Measurements from ENCODE around the gene FMO2. TPM values are rescaled to one million over a fixed set of nuclear protein-coding genes. Genes with fewer than 3 reads are reported as not detected.

FMO2 gene
- total and polyA plus RNA-seq, 8 donors = 13.7 to 63.4 (median 26.2) TPM

DNA sequence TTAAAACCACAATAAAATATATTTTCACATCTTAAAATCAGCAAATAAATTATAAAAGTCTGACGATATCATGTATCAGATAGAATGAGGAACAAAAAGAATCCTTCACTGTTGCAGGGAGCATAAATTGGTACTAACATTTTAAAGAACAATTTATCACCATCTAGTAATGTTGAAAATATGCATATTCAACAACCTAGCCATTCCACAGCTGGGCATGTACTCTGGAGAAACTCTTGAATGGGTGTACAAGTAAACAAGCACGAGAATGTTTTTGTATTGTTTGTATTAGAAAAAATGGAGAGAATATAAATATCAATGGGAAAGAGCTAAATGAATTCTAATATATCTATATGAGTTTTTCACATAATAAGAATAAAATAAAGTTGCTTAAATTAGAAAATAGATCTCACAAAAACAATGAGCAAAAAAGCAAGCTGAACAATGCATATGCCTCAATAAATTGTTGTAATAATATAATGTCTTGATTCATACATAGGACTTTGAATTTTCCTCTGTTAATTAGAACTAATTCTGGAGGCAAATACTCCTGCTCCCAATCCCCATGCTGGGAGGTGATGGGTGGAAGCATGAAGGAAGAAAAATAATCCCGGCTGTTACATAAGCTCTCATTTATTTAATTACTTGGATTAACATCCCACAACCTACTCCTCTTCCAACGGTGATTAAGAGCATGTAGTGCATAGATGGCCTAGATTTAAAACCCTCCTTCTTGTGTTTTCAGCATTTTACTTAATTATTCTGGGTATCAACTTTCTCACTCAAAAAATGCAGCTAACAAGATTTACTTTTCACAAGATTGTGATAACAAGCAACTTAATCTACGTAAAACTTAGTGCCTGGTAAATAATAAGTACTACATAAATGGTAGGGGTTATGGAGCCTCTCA lies 5.5 kb upstream of the FMO2 start:
- no peaks in the 10 kb centered on the region for H3K9me3 ChIP-seq
- ATAC-seq (peak; percentile 29), DNase-seq (no peak)
- no peaks in the 10 kb centered on the region for H3K4me1 ChIP-seq
- H3K27ac ChIP-seq = no peak overlapping the region
- H3K27me3 ChIP-seq = no peaks in the 10 kb centered on the region
- intact Hi-C loops (cut with DNase I) = no loop called here
- H3K36me3 ChIP-seq = no peaks in the 10 kb centered on the region
- no peak overlapping the region for H3K4me3 ChIP-seq
- TF ChIP-seq, protein P1, sequence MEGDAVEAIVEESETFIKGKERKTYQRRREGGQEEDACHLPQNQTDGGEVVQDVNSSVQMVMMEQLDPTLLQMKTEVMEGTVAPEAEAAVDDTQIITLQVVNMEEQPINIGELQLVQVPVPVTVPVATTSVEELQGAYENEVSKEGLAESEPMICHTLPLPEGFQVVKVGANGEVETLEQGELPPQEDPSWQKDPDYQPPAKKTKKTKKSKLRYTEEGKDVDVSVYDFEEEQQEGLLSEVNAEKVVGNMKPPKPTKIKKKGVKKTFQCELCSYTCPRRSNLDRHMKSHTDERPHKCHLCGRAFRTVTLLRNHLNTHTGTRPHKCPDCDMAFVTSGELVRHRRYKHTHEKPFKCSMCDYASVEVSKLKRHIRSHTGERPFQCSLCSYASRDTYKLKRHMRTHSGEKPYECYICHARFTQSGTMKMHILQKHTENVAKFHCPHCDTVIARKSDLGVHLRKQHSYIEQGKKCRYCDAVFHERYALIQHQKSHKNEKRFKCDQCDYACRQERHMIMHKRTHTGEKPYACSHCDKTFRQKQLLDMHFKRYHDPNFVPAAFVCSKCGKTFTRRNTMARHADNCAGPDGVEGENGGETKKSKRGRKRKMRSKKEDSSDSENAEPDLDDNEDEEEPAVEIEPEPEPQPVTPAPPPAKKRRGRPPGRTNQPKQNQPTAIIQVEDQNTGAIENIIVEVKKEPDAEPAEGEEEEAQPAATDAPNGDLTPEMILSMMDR (IDR thresholded peaks at IDR 0.05) = no peak

GRCh38 chr1:171180670-171181069 lies 4.4 kb upstream of the FMO2 start:
- DNase-seq (no peak), ATAC-seq (no peak)
- H3K36me3 ChIP-seq = no peaks in the 10 kb centered on the region
- H3K27ac ChIP-seq = no peak overlapping the region
- H3K27me3 ChIP-seq = no peaks in the 10 kb centered on the region
- H3K4me3 ChIP-seq = no peak overlapping the region
- intact Hi-C loops (cut with DNase I) = no loop called here
- no peaks in the 10 kb centered on the region for H3K4me1 ChIP-seq
- TF ChIP-seq, protein P1 (IDR thresholded peaks at IDR 0.05) = no peak
- H3K9me3 ChIP-seq = no peaks in the 10 kb centered on the region

GRCh38 chr1:171188388-171189266 lies 3.5 kb downstream of the FMO2 start:
- peak overlapping the region in 1 of 2 donors; percentile 2 for H3K4me3 ChIP-seq
- DNase-seq = peak in 3 of 4 donors; percentile 43 to 87 (median 57)
- H3K36me3 ChIP-seq = no peaks in the 10 kb centered on the region
- H3K27ac ChIP-seq = peak overlapping the region; percentile 14 to 15
- intact Hi-C loops (cut with DNase I) = no loop called here
- H3K4me1 ChIP-seq = peaks cover 0 to 4% of the 10 kb centered on the region in 2 donors
- ATAC-seq = peak; percentile 94
- no peaks in the 10 kb centered on the region for H3K27me3 ChIP-seq
- no peaks in the 10 kb centered on the region for H3K9me3 ChIP-seq
- TF ChIP-seq, protein P1 (IDR thresholded peaks at IDR 0.05) = peak; percentile 71 to 72

GRCh38 chr1:171191992-171192391 lies 6.9 kb downstream of the FMO2 start:
- intact Hi-C loops (cut with DNase I) = no loop called here
- Histone ChIP-seq H3K4me1 (peaks cover 0 to 4% of the 10 kb centered on the region in 2 donors), H3K27me3 (no peaks in the 10 kb centered on the region), H3K4me3 (no peak overlapping the region), H3K27ac (no peak overlapping the region), H3K36me3 (no peaks in the 10 kb centered on the region), H3K9me3 (no peaks in the 10 kb centered on the region)
- ATAC-seq (no peak), DNase-seq (no peak)
- TF ChIP-seq, protein P1 (IDR thresholded peaks at IDR 0.05) = no peak

DNA sequence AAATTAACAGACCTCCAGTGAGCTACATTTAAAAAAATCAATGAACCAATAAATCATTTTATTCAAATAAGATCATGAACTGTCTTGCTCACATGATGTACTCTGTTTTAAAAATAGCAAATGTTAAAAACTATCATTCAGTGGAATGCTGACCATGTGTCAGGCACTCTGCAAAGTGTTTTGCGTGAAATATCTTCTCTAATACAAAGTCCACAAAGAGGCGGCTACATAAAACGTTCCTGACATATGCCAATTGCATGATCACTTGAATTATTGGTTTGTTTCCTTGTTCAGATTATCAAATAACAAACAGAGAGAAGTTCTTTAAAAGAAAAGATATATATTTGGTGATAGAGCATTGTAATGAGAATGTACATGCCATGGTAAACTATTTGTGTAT lies 10.7 kb downstream of the FMO2 start:
- Histone ChIP-seq H3K9me3 (no peaks in the 10 kb centered on the region), H3K27me3 (no peaks in the 10 kb centered on the region), H3K36me3 (no peaks in the 10 kb centered on the region), H3K4me1 (no peaks in the 10 kb centered on the region), H3K27ac (no peak overlapping the region), H3K4me3 (no peak overlapping the region)
- intact Hi-C loops (cut with DNase I) = no loop called here
- TF ChIP-seq, protein P1 (IDR thresholded peaks at IDR 0.05) = no peak
- DNase-seq (no peak), ATAC-seq (no peak)
